Lower leg skin (tissue), 3 donors: ENCODE results near the gene ZSCAN10.

Experiments used
- POLR2A ChIP-seq, 2 donors: fragments of 450-650 bp; IDR thresholded peaks; one replicate each; pipeline ENCODE4 v1.6.1; 2016 to 2017; ENCODE audit warnings: antibody characterized with exemption in 2 of 2, mild to moderate bottlenecking in 1 of 2, moderate library complexity in 1 of 2
- TF ChIP-seq, protein P1 (sequence below), 3 donors: fragments of 450-650 bp; IDR thresholded peaks; one replicate each; pipeline ENCODE4 v1.5.1; 2016; ENCODE audit warnings: antibody characterized with exemption in 3 of 3, mild to moderate bottlenecking in 3 of 3, moderate library complexity in 2 of 3

GRCh38 chr16:3118846-3119245 lies 19.8 kb upstream of the ZSCAN10 start:
- TF ChIP-seq, protein P1, sequence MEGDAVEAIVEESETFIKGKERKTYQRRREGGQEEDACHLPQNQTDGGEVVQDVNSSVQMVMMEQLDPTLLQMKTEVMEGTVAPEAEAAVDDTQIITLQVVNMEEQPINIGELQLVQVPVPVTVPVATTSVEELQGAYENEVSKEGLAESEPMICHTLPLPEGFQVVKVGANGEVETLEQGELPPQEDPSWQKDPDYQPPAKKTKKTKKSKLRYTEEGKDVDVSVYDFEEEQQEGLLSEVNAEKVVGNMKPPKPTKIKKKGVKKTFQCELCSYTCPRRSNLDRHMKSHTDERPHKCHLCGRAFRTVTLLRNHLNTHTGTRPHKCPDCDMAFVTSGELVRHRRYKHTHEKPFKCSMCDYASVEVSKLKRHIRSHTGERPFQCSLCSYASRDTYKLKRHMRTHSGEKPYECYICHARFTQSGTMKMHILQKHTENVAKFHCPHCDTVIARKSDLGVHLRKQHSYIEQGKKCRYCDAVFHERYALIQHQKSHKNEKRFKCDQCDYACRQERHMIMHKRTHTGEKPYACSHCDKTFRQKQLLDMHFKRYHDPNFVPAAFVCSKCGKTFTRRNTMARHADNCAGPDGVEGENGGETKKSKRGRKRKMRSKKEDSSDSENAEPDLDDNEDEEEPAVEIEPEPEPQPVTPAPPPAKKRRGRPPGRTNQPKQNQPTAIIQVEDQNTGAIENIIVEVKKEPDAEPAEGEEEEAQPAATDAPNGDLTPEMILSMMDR (IDR thresholded peaks at IDR 0.05): no peak
- TF ChIP-seq POLR2A (IDR thresholded peaks at IDR 0.05): no peak
